Measurements from ENCODE around the gene KRT23. TPM values are rescaled to one million over a fixed set of nuclear protein-coding genes. Genes with fewer than 3 reads are reported as not detected.

KRT23 gene
- total and polyA plus RNA-seq, 9 of the 15 experiments (the other 6 are each of a cell fraction or from before 2014, with no cell fraction given) = not detected

DNA sequence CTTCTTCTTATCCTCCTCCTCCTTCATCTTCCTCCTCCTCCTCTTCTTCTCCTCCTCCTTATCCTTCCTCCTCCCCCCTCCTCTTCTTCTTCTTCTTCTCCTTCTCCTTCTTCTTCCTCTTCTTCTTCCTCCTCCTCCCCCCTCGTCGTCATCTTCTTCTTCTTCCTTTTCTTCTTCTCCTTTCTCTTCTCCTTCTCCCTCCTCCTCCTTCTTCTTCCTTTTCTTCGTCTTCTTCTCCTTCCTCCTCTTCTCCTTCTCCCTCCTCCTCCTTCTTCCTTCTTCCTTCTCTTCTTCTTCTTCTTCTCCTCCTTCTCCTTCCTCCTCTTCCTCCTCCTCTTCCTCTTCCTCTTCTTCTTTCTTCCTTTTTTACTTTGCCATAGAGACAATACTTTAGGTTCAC lies 5.1 kb upstream of the KRT23 start (continued):
- TF ChIP-seq, protein P1, sequence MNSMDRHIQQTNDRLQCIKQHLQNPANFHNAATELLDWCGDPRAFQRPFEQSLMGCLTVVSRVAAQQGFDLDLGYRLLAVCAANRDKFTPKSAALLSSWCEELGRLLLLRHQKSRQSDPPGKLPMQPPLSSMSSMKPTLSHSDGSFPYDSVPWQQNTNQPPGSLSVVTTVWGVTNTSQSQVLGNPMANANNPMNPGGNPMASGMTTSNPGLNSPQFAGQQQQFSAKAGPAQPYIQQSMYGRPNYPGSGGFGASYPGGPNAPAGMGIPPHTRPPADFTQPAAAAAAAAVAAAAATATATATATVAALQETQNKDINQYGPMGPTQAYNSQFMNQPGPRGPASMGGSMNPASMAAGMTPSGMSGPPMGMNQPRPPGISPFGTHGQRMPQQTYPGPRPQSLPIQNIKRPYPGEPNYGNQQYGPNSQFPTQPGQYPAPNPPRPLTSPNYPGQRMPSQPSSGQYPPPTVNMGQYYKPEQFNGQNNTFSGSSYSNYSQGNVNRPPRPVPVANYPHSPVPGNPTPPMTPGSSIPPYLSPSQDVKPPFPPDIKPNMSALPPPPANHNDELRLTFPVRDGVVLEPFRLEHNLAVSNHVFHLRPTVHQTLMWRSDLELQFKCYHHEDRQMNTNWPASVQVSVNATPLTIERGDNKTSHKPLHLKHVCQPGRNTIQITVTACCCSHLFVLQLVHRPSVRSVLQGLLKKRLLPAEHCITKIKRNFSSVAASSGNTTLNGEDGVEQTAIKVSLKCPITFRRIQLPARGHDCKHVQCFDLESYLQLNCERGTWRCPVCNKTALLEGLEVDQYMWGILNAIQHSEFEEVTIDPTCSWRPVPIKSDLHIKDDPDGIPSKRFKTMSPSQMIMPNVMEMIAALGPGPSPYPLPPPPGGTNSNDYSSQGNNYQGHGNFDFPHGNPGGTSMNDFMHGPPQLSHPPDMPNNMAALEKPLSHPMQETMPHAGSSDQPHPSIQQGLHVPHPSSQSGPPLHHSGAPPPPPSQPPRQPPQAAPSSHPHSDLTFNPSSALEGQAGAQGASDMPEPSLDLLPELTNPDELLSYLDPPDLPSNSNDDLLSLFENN (IDR thresholded peaks at IDR 0.05; ENCODE audit: low read depth in 2 of 2, low read length in 2 of 2) = no peak
- no peak for TF ChIP-seq U2AF2 (optimal IDR thresholded peaks at IDR 0.05; ENCODE audit: low read depth, low read length)
- TF ChIP-seq CCNT2 (IDR thresholded peaks at IDR 0.05; ENCODE audit: borderline replicate concordance, extremely low read depth, insufficient read length, low read depth, low read length) = no peak
- TF ChIP-seq ZBTB8A (IDR thresholded peaks at IDR 0.05; ENCODE audit: partially characterized antibody) = no peak
- TF ChIP-seq, protein P2, sequence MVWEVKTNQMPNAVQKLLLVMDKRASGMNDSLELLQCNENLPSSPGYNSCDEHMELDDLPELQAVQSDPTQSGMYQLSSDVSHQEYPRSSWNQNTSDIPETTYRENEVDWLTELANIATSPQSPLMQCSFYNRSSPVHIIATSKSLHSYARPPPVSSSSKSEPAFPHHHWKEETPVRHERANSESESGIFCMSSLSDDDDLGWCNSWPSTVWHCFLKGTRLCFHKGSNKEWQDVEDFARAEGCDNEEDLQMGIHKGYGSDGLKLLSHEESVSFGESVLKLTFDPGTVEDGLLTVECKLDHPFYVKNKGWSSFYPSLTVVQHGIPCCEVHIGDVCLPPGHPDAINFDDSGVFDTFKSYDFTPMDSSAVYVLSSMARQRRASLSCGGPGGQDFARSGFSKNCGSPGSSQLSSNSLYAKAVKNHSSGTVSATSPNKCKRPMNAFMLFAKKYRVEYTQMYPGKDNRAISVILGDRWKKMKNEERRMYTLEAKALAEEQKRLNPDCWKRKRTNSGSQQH (CRISPR knock-in tag; IDR thresholded peaks at IDR 0.05) = 0 out of 2 replicates have a peak, but pooled peaks have one; percentile 15
- TF ChIP-seq, protein P3, sequence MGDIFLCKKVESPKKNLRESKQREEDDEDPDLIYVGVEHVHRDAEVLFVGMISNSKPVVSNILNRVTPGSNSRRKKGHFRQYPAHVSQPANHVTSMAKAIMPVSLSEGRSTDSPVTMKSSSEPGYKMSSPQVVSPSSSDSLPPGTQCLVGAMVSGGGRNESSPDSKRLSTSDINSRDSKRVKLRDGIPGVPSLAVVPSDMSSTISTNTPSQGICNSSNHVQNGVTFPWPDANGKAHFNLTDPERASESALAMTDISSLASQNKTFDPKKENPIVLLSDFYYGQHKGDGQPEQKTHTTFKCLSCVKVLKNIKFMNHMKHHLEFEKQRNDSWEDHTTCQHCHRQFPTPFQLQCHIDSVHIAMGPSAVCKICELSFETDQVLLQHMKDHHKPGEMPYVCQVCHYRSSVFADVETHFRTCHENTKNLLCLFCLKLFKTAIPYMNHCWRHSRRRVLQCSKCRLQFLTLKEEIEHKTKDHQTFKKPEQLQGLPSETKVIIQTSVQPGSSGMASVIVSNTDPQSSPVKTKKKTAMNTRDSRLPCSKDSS (IDR thresholded peaks at IDR 0.05; ENCODE audit: low read depth, partially characterized antibody) = no peak
- 0 out of 2 replicates have a peak, but pooled peaks have one; percentile 18 for TF ChIP-seq OTX1 (CRISPR knock-in tag; IDR thresholded peaks at IDR 0.05)
- TF ChIP-seq RBM17 (IDR thresholded peaks at IDR 0.05; ENCODE audit: borderline replicate concordance, low read depth, low read length) = no peak
- no peak for TF ChIP-seq NR2C2 (CRISPR knock-in tag; IDR thresholded peaks at IDR 0.05)
- TF ChIP-seq NR2C2 (tag; IDR thresholded peaks at IDR 0.05) = no peak
- TF ChIP-seq, protein P4, sequence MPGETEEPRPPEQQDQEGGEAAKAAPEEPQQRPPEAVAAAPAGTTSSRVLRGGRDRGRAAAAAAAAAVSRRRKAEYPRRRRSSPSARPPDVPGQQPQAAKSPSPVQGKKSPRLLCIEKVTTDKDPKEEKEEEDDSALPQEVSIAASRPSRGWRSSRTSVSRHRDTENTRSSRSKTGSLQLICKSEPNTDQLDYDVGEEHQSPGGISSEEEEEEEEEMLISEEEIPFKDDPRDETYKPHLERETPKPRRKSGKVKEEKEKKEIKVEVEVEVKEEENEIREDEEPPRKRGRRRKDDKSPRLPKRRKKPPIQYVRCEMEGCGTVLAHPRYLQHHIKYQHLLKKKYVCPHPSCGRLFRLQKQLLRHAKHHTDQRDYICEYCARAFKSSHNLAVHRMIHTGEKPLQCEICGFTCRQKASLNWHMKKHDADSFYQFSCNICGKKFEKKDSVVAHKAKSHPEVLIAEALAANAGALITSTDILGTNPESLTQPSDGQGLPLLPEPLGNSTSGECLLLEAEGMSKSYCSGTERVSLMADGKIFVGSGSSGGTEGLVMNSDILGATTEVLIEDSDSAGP (CRISPR knock-in tag; IDR thresholded peaks at IDR 0.05) = no peak
- no peak for TF ChIP-seq TAF1 (IDR thresholded peaks at IDR 0.05; ENCODE audit: control insufficient read depth, extremely low read depth, insufficient read depth, low read length, severe bottlenecking)
- TF ChIP-seq ZNF431 (CRISPR knock-in tag; IDR thresholded peaks at IDR 0.05) = no peak
- no peak for TF ChIP-seq GATAD2B (IDR thresholded peaks at IDR 0.05; ENCODE audit: borderline replicate concordance)
- no peak for TF ChIP-seq FOXP1 (CRISPR knock-in tag; IDR thresholded peaks at IDR 0.05)
- TF ChIP-seq ZFPM2 (CRISPR knock-in tag; IDR thresholded peaks at IDR 0.05) = no peak
- TF ChIP-seq RBM34 (IDR thresholded peaks at IDR 0.05; ENCODE audit: borderline replicate concordance, insufficient read depth, low read length) = no peak

Data from K562 (cell line).